K562 (cell line): ENCODE measurements around the gene MCTS1. TPM values are rescaled to one million over a fixed set of nuclear protein-coding genes. Genes with fewer than 3 reads are reported as not detected.

Experiments used
- CHD7 ChIP-seq: fragments of 200-600 bp; sonication (generic); IDR thresholded peaks from one replicate; pipeline ENCODE4 v1.6.1; 2012; ENCODE audit warnings: mild to moderate bottlenecking, low read depth, low read length, inconsistent platforms
- E4F1 ChIP-seq: fragments of 250-450 bp; sonication (Bioruptor Pico); IDR thresholded peaks from 2 replicates; pipeline ENCODE4 v1.5.0; 2021; ENCODE audit warnings: mild to moderate bottlenecking, borderline replicate concordance
- HNRNPH1 ChIP-seq: fragments of 200-400 bp; formaldehyde crosslinking; optimal IDR thresholded peaks from 2 replicates; pipeline ENCODE3; 2017; ENCODE audit warnings: low read depth, mild to moderate bottlenecking, low read length, moderate library complexity
- NCOA4 ChIP-seq: fragments of 450-650 bp; IDR thresholded peaks from 2 replicates; pipeline ENCODE4 v1.6.1; 2018; ENCODE audit warnings: mild to moderate bottlenecking; ENCODE audit not compliant: partially characterized antibody
- THRA ChIP-seq: fragments of 450-650 bp; IDR thresholded peaks from 2 replicates; pipeline ENCODE4 v1.6.1; 2017; ENCODE audit warnings: mild to moderate bottlenecking, moderate library complexity
- polyA plus RNA-seq, 8 experiments: library from polyadenylated mRNA; depleted of rRNA in 4 of 8; stranded (reverse) in 5 of 8; unstranded in 3 of 8; fragments of >200 nt; fragmentation: Nextera tagmentation in 2 of 8; fragmentation: Illumina TruSeq in 1 of 8; extraction: Ambion mirVana in 2 of 8; extraction: Trizol in 1 of 8; gene quantifications; 2 replicates each; pipeline versions ENCODE4 v1.2.1 to v1.2.3, GENCODE V29; 2011 to 2014; ENCODE audit warnings: inconsistent platforms in 1 of 8, missing spikeins in 1 of 8
- total RNA-seq, 7 experiments: library from RNA; depleted of rRNA in 6 of 7; stranded (reverse); fragments of >200 nt in 6 of 7; fragmentation: Illumina TruSeq in 2 of 7; extraction: Trizol in 2 of 7; gene quantifications; 2 replicates each; pipeline versions ENCODE4 v1.2.1 to v1.2.3, GENCODE V29; 2011 to 2021; ENCODE audit warnings: low replicate concordance in 1 of 7
- TF ChIP-seq, protein P1 (sequence below): fragments of 200-800 bp; sonication (Bioruptor generic); IDR thresholded peaks from 2 replicates; pipeline ENCODE4 v1.6.1; 2017; ENCODE audit warnings: missing genetic modification characterization, missing compliant biosample characterization

The MCTS1 gene
- total and polyA plus RNA-seq, 9 of the 15 experiments (the other 6 are each of a cell fraction or from before 2014, with no cell fraction given), result 65.3 to 300 (median 152) TPM

GRCh38 chrX:120629667-120630537 is 26.0 kb downstream of the MCTS1 start, which contains the start of gene C1GALT1C1 (continued):
- TF ChIP-seq CHD7, result no peak
- TF ChIP-seq NCOA4, result no peak
- no peak for TF ChIP-seq HNRNPH1
- no peak for TF ChIP-seq E4F1
- TF ChIP-seq THRA, result no peak
- TF ChIP-seq, protein P1, sequence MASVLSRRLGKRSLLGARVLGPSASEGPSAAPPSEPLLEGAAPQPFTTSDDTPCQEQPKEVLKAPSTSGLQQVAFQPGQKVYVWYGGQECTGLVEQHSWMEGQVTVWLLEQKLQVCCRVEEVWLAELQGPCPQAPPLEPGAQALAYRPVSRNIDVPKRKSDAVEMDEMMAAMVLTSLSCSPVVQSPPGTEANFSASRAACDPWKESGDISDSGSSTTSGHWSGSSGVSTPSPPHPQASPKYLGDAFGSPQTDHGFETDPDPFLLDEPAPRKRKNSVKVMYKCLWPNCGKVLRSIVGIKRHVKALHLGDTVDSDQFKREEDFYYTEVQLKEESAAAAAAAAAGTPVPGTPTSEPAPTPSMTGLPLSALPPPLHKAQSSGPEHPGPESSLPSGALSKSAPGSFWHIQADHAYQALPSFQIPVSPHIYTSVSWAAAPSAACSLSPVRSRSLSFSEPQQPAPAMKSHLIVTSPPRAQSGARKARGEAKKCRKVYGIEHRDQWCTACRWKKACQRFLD, result no peak
